Measurements from ENCODE around the gene TSBP1.

Gene TSBP1

GRCh38 chr6:32371803-32372202, at the start of gene TSBP1:
Gene TSBP1, minus strand, starts transcription at chr6:32371903. Its CDS starts 197 bp downstream, at chr6:32371706.
- DNase-seq: no peak
- Histone ChIP-seq H3K36me3 (ENCODE audit: insufficient read depth, low read length) (no peaks in the 10 kb centered on the region), H3K4me1 (ENCODE audit: insufficient read depth, low read length) (no peaks in the 10 kb centered on the region), H2AFZ (ENCODE audit: low read depth, low read length) (no peak within 1 kb of the TSS), H3K27ac (ENCODE audit: low read length) (no peak within 1 kb of the TSS), H3K9me3 (ENCODE audit: insufficient read depth, low read length, severe bottlenecking) (no peaks in the 10 kb centered on the region), H4K20me1 (ENCODE audit: insufficient read depth, low read length) (no peaks in the 10 kb centered on the region), H3K79me2 (ENCODE audit: insufficient read depth, low read length) (no peaks in the 10 kb centered on the region), H3K27me3 (ENCODE audit: insufficient read depth, low read length, poor library complexity) (peaks cover 5% of the 10 kb centered on the region), H3K9ac (ENCODE audit: low read depth, low read length) (no peak within 1 kb of the TSS), H3K4me2 (ENCODE audit: insufficient read depth, low read length) (no peak within 1 kb of the TSS), H3K4me3 (ENCODE audit: low read depth in 1 of 2, low read length in 2 of 2) (no peak within 1 kb of the TSS)
- no peak for ATAC-seq (ENCODE audit: insufficient read depth, low read depth)
- TF ChIP-seq EZH2 (IDR thresholded peaks at IDR 0.05; ENCODE audit: borderline replicate concordance, low read depth, low read length, severe bottlenecking) (no peak), CTCF (IDR thresholded peaks at IDR 0.05; ENCODE audit: borderline replicate concordance, extremely low read depth, low read length, poor library complexity, severe bottlenecking) (no peak)

GRCh38 chr6:32416036-32416435, 44.3 kb upstream of the TSBP1 start:
- Histone ChIP-seq H3K27ac (ENCODE audit: low read length) (no peak overlapping the region), H3K9ac (ENCODE audit: low read depth, low read length) (no peak overlapping the region), H2AFZ (ENCODE audit: low read depth, low read length) (no peak overlapping the region), H4K20me1 (ENCODE audit: insufficient read depth, low read length) (no peaks in the 10 kb centered on the region), H3K9me3 (ENCODE audit: insufficient read depth, low read length, severe bottlenecking) (no peaks in the 10 kb centered on the region), H3K79me2 (ENCODE audit: insufficient read depth, low read length) (no peaks in the 10 kb centered on the region), H3K4me2 (ENCODE audit: insufficient read depth, low read length) (no peak overlapping the region), H3K4me3 (ENCODE audit: low read depth in 1 of 2, low read length in 2 of 2) (no peak overlapping the region), H3K36me3 (ENCODE audit: insufficient read depth, low read length) (no peaks in the 10 kb centered on the region), H3K4me1 (ENCODE audit: insufficient read depth, low read length) (0 out of 2 replicates have a peak, but pooled peaks cover 3% of the 10 kb centered on the region), H3K27me3 (ENCODE audit: insufficient read depth, low read length, poor library complexity) (peaks cover 56% of the 10 kb centered on the region)
- no peak for ATAC-seq (ENCODE audit: insufficient read depth, low read depth)
- no peak for TF ChIP-seq CTCF (IDR thresholded peaks at IDR 0.05; ENCODE audit: borderline replicate concordance, extremely low read depth, low read length, poor library complexity, severe bottlenecking)
- TF ChIP-seq EZH2 (IDR thresholded peaks at IDR 0.05; ENCODE audit: borderline replicate concordance, low read depth, low read length, severe bottlenecking): no peak
- DNase-seq: no peak

DNA sequence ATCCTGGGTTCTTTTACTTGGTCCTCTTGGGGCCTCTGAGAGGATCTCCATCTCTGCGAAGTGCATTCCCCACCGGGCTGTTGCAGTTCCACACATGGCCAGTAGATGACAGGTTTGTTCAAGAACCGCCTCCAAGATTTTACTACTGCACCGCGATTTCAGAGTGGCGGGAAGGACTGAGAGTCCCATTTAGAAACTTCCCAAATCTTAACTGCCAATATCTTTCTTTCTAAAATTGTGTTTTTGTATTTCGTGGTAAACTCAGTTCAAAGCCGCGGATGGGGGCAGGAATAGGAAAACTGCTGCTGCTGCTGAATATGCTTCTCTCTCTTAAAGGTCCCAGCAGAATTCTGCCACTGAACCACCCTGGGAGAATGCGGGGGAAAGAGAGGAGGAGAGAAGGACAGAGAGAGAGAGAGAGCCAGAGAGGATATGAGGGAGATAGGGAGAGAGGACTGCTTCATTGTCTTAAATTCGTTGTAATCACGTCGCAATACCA, 43.9 kb upstream of the TSBP1 start:
- ATAC-seq (ENCODE audit: insufficient read depth, low read depth): peak; percentile 79
- DNase-seq: peak; percentile 76
- Histone ChIP-seq H3K9me3 (ENCODE audit: insufficient read depth, low read length, severe bottlenecking) (no peaks in the 10 kb centered on the region), H3K27me3 (ENCODE audit: insufficient read depth, low read length, poor library complexity) (peaks cover 51% of the 10 kb centered on the region), H3K79me2 (ENCODE audit: insufficient read depth, low read length) (no peaks in the 10 kb centered on the region), H3K4me2 (ENCODE audit: insufficient read depth, low read length) (no peak overlapping the region), H3K9ac (ENCODE audit: low read depth, low read length) (no peak overlapping the region), H3K36me3 (ENCODE audit: insufficient read depth, low read length) (no peaks in the 10 kb centered on the region), H3K4me3 (ENCODE audit: low read depth in 1 of 2, low read length in 2 of 2) (no peak overlapping the region), H3K4me1 (ENCODE audit: insufficient read depth, low read length) (0 out of 2 replicates have a peak, but pooled peaks cover 3% of the 10 kb centered on the region), H3K27ac (ENCODE audit: low read length) (no peak overlapping the region), H2AFZ (ENCODE audit: low read depth, low read length) (no peak overlapping the region), H4K20me1 (ENCODE audit: insufficient read depth, low read length) (no peaks in the 10 kb centered on the region)
- TF ChIP-seq CTCF (IDR thresholded peaks at IDR 0.05; ENCODE audit: borderline replicate concordance, extremely low read depth, low read length, poor library complexity, severe bottlenecking) (peak; percentile 99), EZH2 (IDR thresholded peaks at IDR 0.05; ENCODE audit: borderline replicate concordance, low read depth, low read length, severe bottlenecking) (peak; percentile 47)
